Upper lobe of left lung (tissue), 4 donors: ENCODE measurements around the gene TTC36.

ENCODE experiments used
- EP300 ChIP-seq, 4 donors: sonication (generic); formaldehyde crosslinking; IDR thresholded peaks; one replicate each; pipeline ENCODE4 v1.5.1; 2017; ENCODE audit warnings: antibody characterized with exemption in 4 of 4, control low read depth in 2 of 4
- POLR2A ChIP-seq, 4 donors: fragments of 450-650 bp; IDR thresholded peaks; one replicate each; pipeline ENCODE4 v1.5.1; 2016 to 2017; ENCODE audit warnings: antibody characterized with exemption in 4 of 4, mild to moderate bottlenecking in 2 of 4
- POLR2AphosphoS5 ChIP-seq, 2 donors: sonication (generic); formaldehyde crosslinking; IDR thresholded peaks; one replicate each; pipeline ENCODE4 v1.5.1; 2017; ENCODE audit warnings: antibody characterized with exemption in 2 of 2

- no peak for TF ChIP-seq POLR2A (IDR thresholded peaks at IDR 0.05)
- TF ChIP-seq EP300 (IDR thresholded peaks at IDR 0.05): no peak
- TF ChIP-seq POLR2AphosphoS5 (IDR thresholded peaks at IDR 0.05): no peak
Measured at GRCh38 chr11:118572981-118573550, 45.8 kb downstream of the TTC36 start.
